ENCODE data around the gene KIDINS220. TPM values are rescaled to one million over a fixed set of nuclear protein-coding genes. Genes with fewer than 3 reads are reported as not detected.
A peak's percentile ranks its signal among the peaks of the same experiment; 100 is the strongest.

Gene KIDINS220
- total RNA-seq, 1 donor from 2014 or later, result 109 TPM

DNA sequence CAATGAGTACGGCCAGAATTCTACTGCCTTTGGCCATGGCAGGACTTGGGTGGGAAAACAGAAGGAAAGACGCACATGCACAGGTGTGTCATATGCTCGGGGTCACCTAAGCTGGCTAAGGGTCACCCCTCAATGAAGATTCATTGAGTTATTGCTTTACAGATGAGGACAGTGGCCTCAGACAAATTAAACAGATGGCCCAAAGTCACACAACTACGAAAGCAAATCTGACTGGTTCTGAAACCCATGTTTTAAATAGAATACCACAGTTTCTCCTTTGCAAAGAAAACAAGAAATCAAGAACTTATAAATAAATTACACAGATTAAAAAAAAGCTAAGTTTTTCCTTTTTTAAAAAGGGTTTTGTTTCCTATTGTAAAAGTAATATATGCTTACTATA is 85.0 kb downstream of the KIDINS220 start:
- H3K9me3 Mint-ChIP-seq, result peaks cover 20% of the 10 kb centered on the region
- TF ChIP-seq, protein P1, sequence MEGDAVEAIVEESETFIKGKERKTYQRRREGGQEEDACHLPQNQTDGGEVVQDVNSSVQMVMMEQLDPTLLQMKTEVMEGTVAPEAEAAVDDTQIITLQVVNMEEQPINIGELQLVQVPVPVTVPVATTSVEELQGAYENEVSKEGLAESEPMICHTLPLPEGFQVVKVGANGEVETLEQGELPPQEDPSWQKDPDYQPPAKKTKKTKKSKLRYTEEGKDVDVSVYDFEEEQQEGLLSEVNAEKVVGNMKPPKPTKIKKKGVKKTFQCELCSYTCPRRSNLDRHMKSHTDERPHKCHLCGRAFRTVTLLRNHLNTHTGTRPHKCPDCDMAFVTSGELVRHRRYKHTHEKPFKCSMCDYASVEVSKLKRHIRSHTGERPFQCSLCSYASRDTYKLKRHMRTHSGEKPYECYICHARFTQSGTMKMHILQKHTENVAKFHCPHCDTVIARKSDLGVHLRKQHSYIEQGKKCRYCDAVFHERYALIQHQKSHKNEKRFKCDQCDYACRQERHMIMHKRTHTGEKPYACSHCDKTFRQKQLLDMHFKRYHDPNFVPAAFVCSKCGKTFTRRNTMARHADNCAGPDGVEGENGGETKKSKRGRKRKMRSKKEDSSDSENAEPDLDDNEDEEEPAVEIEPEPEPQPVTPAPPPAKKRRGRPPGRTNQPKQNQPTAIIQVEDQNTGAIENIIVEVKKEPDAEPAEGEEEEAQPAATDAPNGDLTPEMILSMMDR (IDR thresholded peaks at IDR 0.05; ENCODE audit: unreplicated experiment), result no peak
- no peak overlapping the region for H3K4me3 Mint-ChIP-seq
- H3K36me3 Mint-ChIP-seq, result peaks cover 35% of the 10 kb centered on the region
- H3K27ac Mint-ChIP-seq, result no peak overlapping the region
- no peak for DNase-seq (ENCODE audit: low spot score in 2 of 2, unreplicated experiment in 2 of 2)
- peaks cover 15% of the 10 kb centered on the region for H3K4me1 Mint-ChIP-seq
- no peaks in the 10 kb centered on the region for H3K27me3 Mint-ChIP-seq (ENCODE audit: low read depth)

DNA sequence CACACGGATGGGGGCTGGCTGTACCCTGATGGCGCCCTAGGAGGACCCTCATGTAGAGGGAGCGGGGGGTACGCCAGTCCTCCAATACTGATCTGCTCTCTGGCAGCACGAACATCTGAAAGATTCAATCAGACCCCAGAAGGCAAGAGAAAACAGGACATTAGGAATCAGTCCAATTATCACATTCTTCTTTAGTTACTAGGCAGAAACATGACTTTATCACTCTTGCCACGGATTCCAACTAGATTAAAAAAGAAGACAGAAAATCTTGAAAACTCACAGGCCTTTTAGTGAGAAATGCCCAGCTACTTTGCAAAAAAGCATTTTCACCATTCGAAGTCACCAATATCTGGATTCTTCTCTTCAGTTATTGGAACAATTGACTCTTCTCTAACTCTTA is 87.2 kb downstream of the KIDINS220 start:
- no peak for DNase-seq (ENCODE audit: low spot score in 2 of 2, unreplicated experiment in 2 of 2)
- TF ChIP-seq, protein P1 (IDR thresholded peaks at IDR 0.05; ENCODE audit: unreplicated experiment), result no peak
- Mint-ChIP-seq H3K27me3 (ENCODE audit: low read depth) (no peaks in the 10 kb centered on the region), H3K9me3 (peaks cover 7% of the 10 kb centered on the region), H3K4me1 (peaks cover 15% of the 10 kb centered on the region), H3K36me3 (peaks cover 22% of the 10 kb centered on the region), H3K4me3 (no peak overlapping the region), H3K27ac (peak overlapping the region; percentile 0)

DNA sequence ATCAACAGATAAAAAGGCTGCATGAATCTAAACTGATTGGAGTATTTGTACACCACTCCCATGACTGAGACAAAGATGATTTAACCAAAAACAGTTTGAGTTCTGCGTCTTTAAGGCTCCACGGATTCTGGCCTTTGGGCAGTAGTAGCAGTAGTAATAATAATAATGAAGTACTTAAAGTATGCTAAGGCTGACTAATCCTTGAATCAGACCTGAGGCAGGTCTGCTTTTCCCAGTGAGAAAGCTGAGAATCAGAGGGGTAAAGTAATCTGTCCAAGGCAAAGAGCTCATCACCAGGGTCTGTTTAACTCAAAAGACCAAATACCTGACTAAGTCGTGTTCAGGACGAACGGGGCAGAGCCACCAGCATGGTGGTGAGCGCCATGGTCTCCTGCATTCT is 94.2 kb downstream of the KIDINS220 start:
- H3K36me3 Mint-ChIP-seq, result peaks cover 21% of the 10 kb centered on the region
- H3K4me3 Mint-ChIP-seq, result no peak overlapping the region
- H3K27ac Mint-ChIP-seq, result no peak overlapping the region

DNA sequence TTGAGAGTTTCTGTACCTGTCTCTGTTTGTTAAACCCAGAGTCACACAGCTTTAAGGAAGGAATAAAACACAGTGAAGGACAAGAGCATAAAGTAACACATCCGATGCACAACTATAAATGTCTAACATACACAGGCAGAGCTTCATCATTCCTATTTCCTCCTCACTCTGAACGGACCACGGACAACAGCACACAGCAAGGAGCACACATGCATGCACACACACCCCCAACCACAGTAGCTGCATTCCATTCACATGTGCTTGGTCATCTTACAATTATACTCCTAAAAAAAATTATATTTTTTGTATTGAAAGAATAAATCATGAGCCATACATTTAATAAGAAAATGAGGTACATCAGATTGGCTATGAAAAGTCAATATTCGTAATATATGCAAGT is 97.3 kb downstream of the KIDINS220 start:
- no peak overlapping the region for H3K4me3 Mint-ChIP-seq

More for the DNA sequence above, 94.2 kb downstream of the KIDINS220 start:
- Mint-ChIP-seq H3K27me3 (ENCODE audit: low read depth) (no peaks in the 10 kb centered on the region), H3K9me3 (no peaks in the 10 kb centered on the region), H3K4me1 (no peaks in the 10 kb centered on the region)
- TF ChIP-seq, protein P1 (IDR thresholded peaks at IDR 0.05; ENCODE audit: unreplicated experiment), result no peak
- no peak for DNase-seq (ENCODE audit: low spot score in 2 of 2, unreplicated experiment in 2 of 2)

DNA sequence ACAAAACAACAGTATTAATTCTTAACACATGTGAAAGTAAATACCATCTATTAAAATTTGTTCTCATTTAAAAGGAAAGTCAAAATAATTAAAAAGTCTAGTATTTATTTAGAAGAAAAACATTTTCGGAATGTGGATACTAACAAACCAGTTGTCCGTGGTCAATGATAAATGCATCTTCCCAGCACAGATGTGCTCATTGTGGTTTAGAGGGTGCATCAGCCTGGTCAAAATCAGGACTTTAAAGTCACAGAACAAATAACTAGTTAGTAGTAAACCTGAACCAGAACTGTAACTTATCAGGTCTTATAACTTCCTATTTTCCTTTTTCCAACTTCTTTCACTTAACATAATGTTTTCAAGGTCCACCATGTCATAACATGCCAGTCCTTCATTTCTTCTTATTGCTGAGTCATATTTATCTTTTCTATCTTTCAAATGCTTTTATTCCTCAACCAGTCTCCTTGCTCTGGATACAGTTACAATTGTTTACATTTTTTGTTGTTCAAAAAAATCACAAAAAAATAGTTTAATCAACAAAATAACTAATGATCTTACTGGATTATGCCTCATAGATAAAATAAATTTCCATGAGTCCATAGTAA is 99.7 kb downstream of the KIDINS220 start:
- Mint-ChIP-seq H3K36me3 (peaks cover 27% of the 10 kb centered on the region), H3K9me3 (no peaks in the 10 kb centered on the region), H3K27me3 (ENCODE audit: low read depth) (no peaks in the 10 kb centered on the region), H3K4me3 (no peak overlapping the region), H3K27ac (no peak overlapping the region), H3K4me1 (no peaks in the 10 kb centered on the region)
- DNase-seq (ENCODE audit: low spot score in 2 of 2, unreplicated experiment in 2 of 2), result no peak
- TF ChIP-seq, protein P1 (IDR thresholded peaks at IDR 0.05; ENCODE audit: unreplicated experiment), result no peak

More for the DNA sequence above, 97.3 kb downstream of the KIDINS220 start:
- H3K36me3 Mint-ChIP-seq, result peaks cover 18% of the 10 kb centered on the region
- TF ChIP-seq, protein P1 (IDR thresholded peaks at IDR 0.05; ENCODE audit: unreplicated experiment), result no peak
- no peaks in the 10 kb centered on the region for H3K4me1 Mint-ChIP-seq
- H3K27me3 Mint-ChIP-seq (ENCODE audit: low read depth), result no peaks in the 10 kb centered on the region
- no peak overlapping the region for H3K27ac Mint-ChIP-seq
- no peaks in the 10 kb centered on the region for H3K9me3 Mint-ChIP-seq
- no peak for DNase-seq (ENCODE audit: low spot score in 2 of 2, unreplicated experiment in 2 of 2)
